ENCODE data around the gene FAM32A. TPM values are rescaled to one million over a fixed set of nuclear protein-coding genes. Genes with fewer than 3 reads are reported as not detected.
"Not testable (repeated sequence)": the region's sequence is repeated elsewhere in the genome, so short reads cannot be mapped to it uniquely, and the experiment has no call there.

Gene FAM32A
- total RNA-seq, 6 donors from 2014 or later: 47.1 to 84.8 (median 58.5) TPM

- no peaks in the 10 kb centered on the region for H3K27me3 ChIP-seq
- H3K4me1 ChIP-seq: no peaks in the 10 kb centered on the region
- DNase-seq: no peak
- H3K27ac ChIP-seq: no peak overlapping the region
- 29 to 49% methylated on average over 2 of the region's 2 CpGs for WGBS, 2 donors
- H3K4me3 ChIP-seq: no peak overlapping the region
- H3K9me3 ChIP-seq: no peaks in the 10 kb centered on the region
- no peak for ATAC-seq (ENCODE audit: low FRiP score in 2 of 2)
- TF ChIP-seq EP300 (IDR thresholded peaks at IDR 0.05): no peak
- TF ChIP-seq CTCF (IDR thresholded peaks at IDR 0.05): no peak
- TF ChIP-seq POLR2A (IDR thresholded peaks at IDR 0.05): no peak
- TF ChIP-seq POLR2AphosphoS5 (IDR thresholded peaks at IDR 0.05): no peak
- no peaks in the 10 kb centered on the region for H3K36me3 ChIP-seq
Observed at GRCh38 chr19:16168465-16169081, 16.6 kb upstream of the FAM32A start.

GRCh38 chr19:16170134-16170533, 15.1 kb upstream of the FAM32A start:
- Histone ChIP-seq H3K27me3 (no peaks in the 10 kb centered on the region), H3K27ac (no peak overlapping the region), H3K36me3 (no peaks in the 10 kb centered on the region), H3K4me1 (no peaks in the 10 kb centered on the region), H3K4me3 (no peak overlapping the region), H3K9me3 (no peaks in the 10 kb centered on the region)
- TF ChIP-seq POLR2A (IDR thresholded peaks at IDR 0.05) (no peak), EP300 (IDR thresholded peaks at IDR 0.05) (no peak), POLR2AphosphoS5 (IDR thresholded peaks at IDR 0.05) (no peak), CTCF (IDR thresholded peaks at IDR 0.05) (no peak)
- ATAC-seq (ENCODE audit: low FRiP score in 2 of 2) (no peak), DNase-seq (no peak)
- WGBS, 2 donors: 75 to 82% methylated on average over 1 of the region's 1 CpG

- 64 to 84% methylated on average over 2 of the region's 2 CpGs for WGBS, 2 donors
Observed at GRCh38 chr19:16175954-16176353, 9.3 kb upstream of the FAM32A start.

GRCh38 chr19:16178866-16179265, 6.3 kb upstream of the FAM32A start:
- not testable (repeated sequence) for H3K4me3 ChIP-seq; H3K9me3 ChIP-seq; H3K36me3 ChIP-seq; H3K27me3 ChIP-seq; DNase-seq; H3K4me1 ChIP-seq; ATAC-seq (ENCODE audit: low FRiP score in 2 of 2); H3K27ac ChIP-seq
- 82 to 86% methylated on average over 5 of the region's 5 CpGs for WGBS, 2 donors

More at GRCh38 chr19:16175954-16176353, 9.3 kb upstream of the FAM32A start:
- H3K4me3 ChIP-seq: no peak overlapping the region
- ATAC-seq (ENCODE audit: low FRiP score in 2 of 2): no peak
- H3K27ac ChIP-seq: no peak overlapping the region
- no peaks in the 10 kb centered on the region for H3K4me1 ChIP-seq
- no peaks in the 10 kb centered on the region for H3K9me3 ChIP-seq
- no peak for DNase-seq
- H3K27me3 ChIP-seq: no peaks in the 10 kb centered on the region
- no peak for TF ChIP-seq POLR2A (IDR thresholded peaks at IDR 0.05)
- TF ChIP-seq EP300 (IDR thresholded peaks at IDR 0.05): no peak
- no peak for TF ChIP-seq POLR2AphosphoS5 (IDR thresholded peaks at IDR 0.05)
- TF ChIP-seq CTCF (IDR thresholded peaks at IDR 0.05): no peak
- no peaks in the 10 kb centered on the region for H3K36me3 ChIP-seq

GRCh38 chr19:16180611-16181010, 4.6 kb upstream of the FAM32A start:
- Histone ChIP-seq H3K36me3 (no peaks in the 10 kb centered on the region), H3K9me3 (no peaks in the 10 kb centered on the region), H3K4me3 (no peak overlapping the region), H3K27me3 (no peaks in the 10 kb centered on the region), H3K27ac (no peak overlapping the region), H3K4me1 (peaks cover 3 to 10% (median 4%) of the 10 kb centered on the region in 4 donors)
- TF ChIP-seq POLR2A (IDR thresholded peaks at IDR 0.05): no peak
- no peak for TF ChIP-seq CTCF (IDR thresholded peaks at IDR 0.05)
- TF ChIP-seq EP300 (IDR thresholded peaks at IDR 0.05): no peak
- no peak for TF ChIP-seq POLR2AphosphoS5 (IDR thresholded peaks at IDR 0.05)
- ATAC-seq (ENCODE audit: low FRiP score in 2 of 2): peak in 1 of 2 donors; percentile 39
- no peak for DNase-seq
- WGBS, 2 donors: 59 to 60% methylated on average over 4 of the region's 4 CpGs

All from upper lobe of left lung (tissue), 6 donors.